SJSA1 (cell line): ENCODE data around the gene CMTM6. TPM values are rescaled to one million over a fixed set of nuclear protein-coding genes. Genes with fewer than 3 reads are reported as not detected.

Experiments used
- total RNA-seq: library from RNA; depleted of rRNA; stranded (reverse); fragments of >200 nt; shearing (Covaris generic); gene quantifications from 2 replicates; pipeline ENCODE4 v1.2.3, GENCODE V29; 2014; rRNA removed

Gene CMTM6
- total RNA-seq, 1 experiment from 2014 or later: 204 TPM

Other genes with a start within 250 kb of the CMTM6 start
- gene CMTM7, start 111.0 kb downstream of the CMTM6 start, total RNA-seq: 3.3 and 7.0 TPM in 2 replicates
- 48.1 and 67.0 TPM in 2 replicates for gene DYNC1LI1, start 68.0 kb upstream of the CMTM6 start, total RNA-seq
- 26.8 and 28.4 TPM in 2 replicates for gene CNOT10, start 182.3 kb upstream of the CMTM6 start, total RNA-seq